GF-D8 (cell line): Measurements from ENCODE around the gene MTCL1.

Source experiments
- DNase-seq: peaks from one replicate; lab custom pipeline; 2025; lab: John Stamatoyannopoulos, UW

The MTCL1 gene

DNA sequence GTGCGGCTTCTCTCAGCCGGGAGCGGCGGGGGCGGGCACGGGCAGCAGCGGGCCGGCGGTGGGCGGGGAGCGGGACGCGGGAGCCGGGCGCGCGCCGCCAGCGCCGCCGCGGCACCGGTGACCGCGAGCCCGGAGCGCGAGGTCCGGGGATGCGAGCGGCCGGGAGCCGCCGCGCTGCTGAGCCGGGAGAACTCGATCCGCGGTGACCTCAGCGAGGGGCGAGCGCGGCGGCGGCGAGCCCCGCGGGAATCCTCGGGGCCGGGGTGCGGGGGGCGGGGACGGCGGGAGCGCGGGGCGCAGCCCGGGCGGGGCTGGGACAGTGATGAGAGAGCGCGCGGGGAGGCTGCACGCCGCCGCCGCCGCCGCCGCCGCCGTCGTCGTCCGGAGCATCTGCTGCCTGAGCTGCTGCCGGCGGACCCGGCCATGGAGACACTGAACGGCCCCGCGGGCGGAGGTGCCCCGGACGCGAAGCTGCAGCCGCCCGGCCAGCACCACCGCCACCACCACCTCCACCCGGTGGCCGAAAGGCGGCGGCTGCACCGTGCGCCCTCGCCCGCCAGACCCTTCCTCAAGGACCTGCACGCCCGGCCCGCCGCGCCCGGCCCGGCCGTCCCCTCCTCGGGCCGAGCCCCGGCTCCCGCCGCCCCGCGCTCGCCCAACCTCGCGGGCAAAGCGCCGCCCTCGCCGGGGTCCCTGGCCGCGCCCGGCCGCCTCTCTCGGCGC is at the start of gene MTCL1:
Gene MTCL1 (plus strand): TSS at position 319 of the 723 bp plus-strand sequence. CDS start 105 bp downstream, at position 424.
- DNase-seq, result no peak

DNA sequence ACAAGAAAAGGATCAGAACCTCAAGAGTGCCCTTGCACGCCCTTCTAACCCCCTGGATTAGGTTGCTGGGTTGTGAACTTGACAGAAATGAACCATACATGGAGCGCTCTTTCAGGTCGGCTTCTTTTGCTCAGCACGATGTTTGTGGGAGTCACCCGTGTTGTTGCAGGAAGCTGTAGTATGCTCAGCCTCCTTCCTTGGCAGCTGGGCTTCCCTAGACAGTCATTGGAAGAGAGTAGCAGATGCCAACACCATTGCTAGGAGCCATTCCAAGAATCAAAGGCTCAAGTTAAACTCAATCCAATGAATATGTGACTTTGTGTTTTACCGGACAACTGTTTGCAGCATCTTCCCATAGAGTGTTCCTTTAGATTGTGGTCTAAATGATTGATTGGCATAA is 49.1 kb upstream of the MTCL1 start:
- no peak for DNase-seq

DNA sequence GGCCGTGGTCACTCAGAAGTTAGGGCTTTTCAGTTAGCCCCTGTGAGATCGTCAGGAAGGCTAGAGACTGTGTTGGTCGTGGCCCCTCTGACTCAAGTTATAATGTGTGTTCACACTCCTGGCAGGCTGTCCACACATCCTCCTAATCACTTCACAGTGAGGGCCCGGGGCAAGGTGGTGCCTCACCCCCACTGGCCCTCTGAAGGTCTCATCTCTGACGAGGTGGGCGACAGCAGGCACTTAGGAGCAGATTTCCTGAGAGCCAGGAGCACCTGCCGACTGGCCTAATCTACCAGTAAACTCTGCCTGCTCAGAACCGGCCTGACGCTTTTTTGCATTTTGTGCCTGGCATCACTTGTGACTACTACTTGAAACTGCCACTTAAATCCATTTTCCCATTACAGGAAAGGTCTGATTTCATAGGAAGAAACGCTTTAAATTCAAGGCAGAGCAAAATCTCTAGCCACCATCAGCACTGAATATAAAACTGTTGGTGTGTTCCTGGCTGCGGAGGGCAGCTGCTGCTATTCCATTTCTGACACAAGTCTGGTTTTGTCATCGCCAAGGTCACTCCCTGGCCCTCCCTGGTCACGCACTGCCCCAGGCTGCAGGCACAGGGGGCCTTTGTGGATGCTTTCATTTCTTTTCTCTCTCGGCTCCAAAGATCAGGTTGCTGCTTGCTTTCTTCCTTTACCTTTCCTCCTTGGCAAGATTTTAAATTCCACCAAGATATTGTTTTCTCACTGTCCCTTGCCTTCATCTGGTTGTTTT is 48.1 kb upstream of the MTCL1 start:
- DNase-seq, result no peak

DNA sequence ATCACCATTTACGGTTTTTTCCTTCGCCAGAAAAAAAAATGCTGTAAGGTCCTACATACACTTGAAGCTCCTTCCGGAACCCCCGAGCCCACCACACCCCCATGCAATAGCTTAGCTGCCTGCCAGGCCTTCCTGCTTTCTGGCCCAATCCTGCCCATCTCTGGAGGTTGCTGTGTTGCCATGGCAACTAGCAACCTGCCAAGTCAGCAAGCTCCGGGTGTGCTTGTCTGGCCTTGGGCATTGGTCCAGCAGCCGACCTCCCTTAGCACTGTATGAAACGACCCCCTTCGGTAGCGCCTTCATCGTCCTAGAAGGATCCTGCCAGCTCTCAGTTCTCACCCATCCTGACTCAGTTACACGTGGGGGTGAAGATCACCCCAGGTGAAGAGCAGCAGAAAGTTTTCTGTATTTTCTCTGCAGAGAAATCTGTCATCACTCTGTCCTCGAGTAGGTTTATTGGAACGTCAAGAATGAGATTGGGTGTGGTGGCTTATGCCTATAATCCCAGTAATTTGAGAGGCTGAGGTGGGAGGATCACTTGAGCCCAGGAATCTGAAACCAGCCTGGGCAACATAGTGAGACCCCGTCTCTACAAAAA is 47.4 kb upstream of the MTCL1 start:
- DNase-seq, result no peak

DNA sequence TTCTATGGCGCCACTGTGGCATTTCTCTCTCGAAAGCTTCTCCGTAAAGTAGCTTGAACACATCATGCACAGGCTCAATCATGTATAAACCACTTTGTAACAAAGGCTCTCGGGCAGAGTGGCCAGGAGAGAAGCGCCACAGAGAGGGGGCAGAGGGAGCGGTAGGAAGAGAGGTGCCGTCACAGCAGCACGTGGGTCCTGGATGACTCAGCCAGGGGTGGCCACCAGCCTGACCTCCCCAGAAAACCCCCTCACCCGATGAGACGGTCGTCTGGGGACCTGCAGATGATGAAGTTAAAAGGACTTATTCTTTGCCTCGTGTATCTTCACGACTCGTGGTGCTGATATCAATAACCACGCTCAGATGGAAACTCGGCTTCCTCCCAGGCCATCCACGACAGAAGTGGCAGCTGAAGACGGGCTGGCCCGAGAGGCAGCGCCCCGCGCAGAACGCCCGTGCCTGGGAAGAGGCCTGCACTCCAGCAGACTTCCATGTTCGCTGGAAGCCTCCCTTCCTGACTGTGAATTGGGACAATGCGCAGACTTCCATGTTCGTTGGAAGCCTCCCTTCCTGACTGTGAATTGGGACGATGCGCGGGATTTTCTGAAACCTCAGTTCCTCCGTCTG is 46.4 kb upstream of the MTCL1 start:
- no peak for DNase-seq

DNA sequence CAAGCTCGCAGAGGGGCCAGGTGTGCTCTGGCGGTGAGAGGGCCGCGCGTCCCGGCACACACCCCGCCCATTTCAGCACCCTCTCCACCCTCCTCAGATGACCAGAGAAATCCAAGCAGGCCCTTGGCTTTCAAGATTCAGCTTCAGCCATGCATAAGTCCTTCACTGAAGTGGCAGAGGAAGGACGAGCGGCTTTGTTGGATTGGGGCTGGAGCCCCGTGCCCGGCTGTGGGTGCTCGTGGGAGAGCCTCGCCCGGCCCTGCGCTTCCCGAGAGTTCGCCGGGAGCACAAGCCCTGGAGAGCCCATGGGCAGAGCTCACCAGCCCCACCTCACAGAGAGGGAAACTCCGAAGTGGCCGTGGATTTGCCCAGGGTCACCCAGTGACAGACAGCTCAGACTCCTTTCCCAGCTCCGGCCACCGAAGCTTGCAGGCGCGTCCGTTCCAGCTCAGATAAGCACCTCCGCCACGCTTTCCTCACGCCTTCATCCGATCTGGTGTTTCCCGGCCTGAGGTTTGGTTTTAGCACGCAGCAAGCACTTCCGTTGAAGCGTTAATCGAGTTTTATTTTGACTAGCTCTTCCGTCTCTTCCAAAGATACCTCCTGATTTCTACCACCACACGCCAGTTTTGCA is 45.6 kb upstream of the MTCL1 start:
- no peak for DNase-seq

DNA sequence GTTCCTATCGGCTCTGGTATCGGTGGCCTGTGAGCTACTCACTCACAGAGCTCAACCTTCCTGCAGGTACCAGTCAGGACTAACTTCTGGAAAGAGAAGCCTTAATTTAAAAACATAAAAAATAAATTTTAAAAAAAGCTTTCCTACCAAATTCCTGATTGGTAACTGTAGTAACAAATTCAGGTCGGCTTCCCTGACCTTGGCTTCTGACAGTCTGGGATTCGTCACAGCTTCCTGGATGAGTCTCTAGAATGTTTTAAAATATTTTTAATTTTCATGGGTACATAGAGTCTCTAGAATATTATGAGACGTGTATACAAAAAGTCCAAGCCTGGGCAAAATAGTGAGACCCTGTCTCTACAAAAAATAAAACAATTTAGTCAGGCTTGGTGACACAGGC is 45.0 kb upstream of the MTCL1 start:
- no peak for DNase-seq

DNA sequence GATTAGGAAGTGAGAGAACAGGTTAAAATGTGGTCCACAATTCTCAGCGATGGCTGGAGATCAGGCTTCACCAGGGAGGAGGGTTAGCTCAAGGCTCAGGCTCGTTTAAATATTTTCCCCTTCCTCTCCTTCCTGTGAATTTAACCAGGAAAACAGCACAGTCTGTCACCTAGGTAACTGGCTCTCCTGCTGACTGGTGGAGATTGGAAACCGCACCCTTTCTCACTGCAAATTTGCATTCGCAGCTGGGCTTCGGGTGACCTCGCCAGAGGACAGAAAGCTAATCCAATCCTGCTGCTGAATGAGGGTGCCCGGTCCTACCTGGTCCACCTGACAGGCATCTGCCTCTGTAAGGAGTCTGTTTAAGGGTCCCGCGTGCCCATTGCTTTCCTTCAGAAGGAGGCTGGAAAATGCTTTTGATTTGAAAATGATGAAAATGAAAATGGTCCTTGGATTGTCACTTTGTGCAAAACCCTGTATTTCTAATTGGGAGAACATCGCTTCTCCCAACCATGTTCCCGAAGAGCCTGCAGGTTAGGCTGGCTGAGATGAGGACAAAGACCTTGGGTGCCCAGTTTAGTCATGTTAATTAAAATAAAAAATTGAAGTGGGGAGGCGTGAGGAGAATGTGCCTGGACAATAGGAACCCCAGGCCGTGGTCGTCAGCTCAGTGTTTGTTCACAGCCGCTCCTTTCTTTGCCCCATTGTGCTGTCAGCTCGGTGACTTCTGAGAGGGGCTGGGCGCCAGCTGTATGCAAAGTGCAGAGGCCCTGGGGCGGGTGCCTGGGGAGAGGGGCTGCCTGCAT is 43.4 kb upstream of the MTCL1 start:
- DNase-seq, result no peak

DNA sequence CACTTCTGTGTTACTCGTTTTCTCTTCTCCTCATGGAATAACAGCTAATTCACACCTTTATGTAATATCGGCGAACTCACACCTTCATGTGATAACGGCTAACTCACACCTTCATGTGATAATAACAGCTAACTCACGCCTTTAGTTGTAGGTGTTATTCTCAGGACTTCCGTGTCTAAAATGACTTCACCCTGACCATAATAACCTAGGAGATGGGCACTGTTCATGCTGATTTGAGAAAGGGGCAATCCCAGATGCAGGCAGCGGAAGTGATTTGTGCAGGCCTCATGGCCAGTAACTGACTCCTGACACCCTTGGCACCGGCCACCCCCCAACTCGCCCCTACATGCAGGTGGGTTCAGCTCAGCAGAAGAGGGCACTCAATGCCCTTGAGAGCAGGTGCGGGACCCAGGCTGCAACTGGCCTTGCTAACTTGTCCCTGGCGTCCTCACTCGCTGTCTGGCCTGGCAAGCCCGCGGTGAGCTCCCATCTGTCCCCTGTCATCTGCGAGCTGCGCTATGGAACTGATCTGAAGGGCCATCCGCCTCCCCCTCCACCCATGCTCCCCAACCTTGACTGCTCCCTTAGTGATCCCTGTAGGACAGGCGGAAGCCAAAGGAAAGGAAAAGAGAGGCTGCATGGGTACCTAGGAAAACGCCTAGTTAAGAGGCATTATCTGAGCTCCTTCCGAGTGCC is 42.6 kb upstream of the MTCL1 start:
- no peak for DNase-seq

DNA sequence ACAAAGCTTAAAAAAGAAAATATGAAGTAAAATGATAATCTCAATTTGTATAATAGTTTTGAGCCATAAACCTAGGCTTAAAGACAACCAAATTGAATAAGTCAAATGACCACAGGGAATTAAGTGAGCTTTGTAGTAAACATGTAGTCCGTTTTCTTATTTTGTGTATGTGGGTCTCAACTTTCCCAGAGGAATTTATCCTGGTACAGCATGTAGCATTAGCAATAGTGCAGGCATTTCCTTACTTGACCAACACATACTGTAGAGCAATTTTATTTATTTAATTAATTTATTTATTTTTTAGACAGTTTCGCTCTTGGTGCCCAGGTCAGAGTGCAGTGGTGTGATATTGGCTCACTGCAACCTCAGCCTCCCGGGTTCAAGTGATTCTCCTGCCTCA is 37.5 kb upstream of the MTCL1 start:
- DNase-seq, result no peak

DNA sequence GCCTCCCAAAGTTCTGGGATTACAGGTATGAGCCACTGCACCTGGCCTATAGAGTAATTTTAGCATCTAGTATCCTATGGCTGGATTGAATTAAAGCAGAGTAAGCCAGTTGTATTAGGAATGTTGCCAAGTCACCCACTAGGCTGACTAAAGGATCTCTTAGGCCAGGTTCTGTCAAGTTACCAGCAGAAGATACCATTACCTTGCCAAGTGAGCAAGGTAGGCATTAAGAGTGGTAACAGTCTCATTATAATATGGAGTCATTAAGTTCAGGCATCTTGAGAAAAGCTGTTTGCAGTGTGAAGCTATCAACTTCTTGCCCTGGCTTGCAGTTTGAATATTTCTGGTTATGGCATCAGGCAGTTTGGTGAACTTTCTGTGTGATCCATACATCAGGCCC is 37.0 kb upstream of the MTCL1 start:
- no peak for DNase-seq

DNA sequence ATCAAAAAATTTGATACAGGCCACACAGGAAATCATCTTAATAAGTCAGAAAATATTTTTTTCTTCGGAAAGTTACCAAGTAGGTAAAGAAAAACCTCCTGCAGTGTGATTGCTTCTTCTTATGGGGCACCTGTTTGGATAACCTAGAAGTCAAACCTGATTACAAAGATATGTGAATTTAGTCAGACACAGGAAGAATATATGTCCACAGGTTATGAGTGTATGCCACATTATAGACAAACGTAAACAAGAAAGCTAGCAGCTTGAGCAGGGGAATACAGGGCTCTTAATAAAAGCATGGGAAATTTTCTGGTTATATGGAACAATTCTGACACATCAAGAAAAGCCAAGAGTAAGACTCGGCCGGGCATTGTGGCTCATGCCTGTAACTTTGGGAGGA is 35.8 kb upstream of the MTCL1 start:
- DNase-seq, result no peak

DNA sequence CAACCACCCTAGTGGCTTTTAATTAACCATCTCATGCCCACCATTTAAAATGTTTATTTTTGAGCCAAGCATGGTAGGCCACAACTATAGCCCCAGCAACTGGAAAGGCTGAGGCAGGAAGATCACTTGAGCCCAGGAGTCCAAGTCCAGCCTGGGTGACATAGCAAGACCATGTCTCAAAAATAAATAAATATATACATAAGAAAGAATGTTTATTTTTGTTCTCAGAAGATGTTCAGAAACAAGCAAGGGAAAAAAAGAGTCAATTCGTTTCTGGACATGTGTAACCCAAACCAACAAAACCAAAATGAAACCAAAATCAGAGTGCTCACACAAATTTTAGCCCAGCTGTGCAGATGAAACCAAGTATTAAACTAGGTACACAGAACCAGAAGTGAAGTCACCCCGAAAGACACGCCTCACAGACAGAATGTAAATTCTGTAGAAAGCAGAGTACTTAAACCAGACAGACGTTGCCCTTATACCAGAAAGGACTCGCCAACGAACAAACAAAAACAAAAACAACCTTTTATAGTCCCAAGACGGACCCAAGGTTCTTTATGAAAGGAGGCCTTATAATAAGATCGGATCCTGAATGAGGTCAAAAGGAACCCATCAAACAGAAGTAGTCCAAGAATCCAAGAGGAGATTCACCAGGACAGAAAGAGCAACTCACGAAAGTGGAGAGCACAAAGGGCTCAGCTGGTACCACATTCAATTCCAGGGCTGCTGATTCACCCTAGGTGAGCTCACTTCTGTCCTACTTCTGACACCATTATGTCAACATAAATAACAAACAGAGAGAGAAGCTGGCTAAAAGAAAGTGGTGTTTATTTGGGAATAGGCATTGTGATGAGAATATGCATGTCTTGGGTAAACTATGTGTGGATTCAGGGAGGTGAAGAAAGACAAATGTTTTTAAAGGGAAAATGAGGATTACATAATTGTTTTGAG is 31.8 kb upstream of the MTCL1 start:
- no peak for DNase-seq

DNA sequence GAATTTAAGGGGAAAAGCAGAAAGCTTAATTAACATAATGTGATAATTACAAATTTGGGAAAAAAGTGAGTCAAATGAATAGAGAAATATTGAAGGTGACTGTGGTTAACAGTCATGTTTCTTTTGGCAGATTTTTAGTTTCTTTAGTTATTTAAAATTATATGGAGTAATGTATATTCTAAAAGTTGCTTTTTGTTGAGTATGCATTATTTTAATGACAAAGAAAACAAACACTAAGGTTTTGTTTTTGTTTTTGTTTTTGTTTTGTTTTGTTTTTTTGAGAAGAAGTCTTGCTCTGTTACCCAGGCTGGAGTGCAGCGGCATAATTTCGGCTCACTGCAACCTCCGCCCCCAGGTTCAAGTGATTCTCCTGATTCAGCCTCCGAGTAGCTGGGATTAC is 30.3 kb upstream of the MTCL1 start:
- no peak for DNase-seq

DNA sequence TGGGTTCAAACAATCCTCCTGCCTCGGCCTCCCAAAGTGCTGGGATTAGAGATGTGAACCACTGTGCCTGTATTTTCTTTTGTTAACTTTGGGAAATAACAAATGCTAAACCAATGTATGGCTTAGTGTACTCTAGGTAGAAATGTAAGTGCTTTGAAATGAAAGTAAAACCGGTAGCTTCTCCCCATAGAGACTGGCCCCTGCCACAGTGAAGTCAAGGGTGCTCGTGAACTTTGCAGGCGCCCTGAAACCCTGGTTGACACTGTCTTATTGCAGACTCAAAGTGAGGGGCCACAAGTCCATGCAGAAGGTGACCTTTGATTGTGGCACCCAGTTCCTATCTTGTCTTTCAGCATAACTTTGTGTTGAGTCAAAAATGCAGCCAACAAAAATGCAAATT is 24.2 kb upstream of the MTCL1 start:
- DNase-seq, result no peak

DNA sequence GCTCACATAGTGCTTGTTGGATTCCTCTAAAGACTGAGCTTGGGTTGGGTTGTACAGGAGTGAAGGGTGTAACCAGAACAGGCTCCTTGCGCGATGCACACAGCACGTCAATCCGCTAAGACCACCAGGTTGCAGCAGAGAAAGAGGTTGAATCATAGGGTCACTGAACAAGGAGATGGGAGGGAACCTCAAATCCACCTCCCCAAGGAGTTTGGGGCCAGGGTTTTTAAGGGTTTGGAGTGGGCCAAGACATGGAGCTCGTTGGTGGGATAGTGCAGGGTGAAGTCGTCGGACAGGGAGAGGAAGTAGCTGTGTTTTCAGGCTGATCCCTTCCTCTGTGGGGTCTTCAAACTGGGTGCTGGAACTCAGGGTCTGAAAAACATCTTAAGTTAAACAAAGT is 20.8 kb upstream of the MTCL1 start:
- DNase-seq, result no peak

DNA sequence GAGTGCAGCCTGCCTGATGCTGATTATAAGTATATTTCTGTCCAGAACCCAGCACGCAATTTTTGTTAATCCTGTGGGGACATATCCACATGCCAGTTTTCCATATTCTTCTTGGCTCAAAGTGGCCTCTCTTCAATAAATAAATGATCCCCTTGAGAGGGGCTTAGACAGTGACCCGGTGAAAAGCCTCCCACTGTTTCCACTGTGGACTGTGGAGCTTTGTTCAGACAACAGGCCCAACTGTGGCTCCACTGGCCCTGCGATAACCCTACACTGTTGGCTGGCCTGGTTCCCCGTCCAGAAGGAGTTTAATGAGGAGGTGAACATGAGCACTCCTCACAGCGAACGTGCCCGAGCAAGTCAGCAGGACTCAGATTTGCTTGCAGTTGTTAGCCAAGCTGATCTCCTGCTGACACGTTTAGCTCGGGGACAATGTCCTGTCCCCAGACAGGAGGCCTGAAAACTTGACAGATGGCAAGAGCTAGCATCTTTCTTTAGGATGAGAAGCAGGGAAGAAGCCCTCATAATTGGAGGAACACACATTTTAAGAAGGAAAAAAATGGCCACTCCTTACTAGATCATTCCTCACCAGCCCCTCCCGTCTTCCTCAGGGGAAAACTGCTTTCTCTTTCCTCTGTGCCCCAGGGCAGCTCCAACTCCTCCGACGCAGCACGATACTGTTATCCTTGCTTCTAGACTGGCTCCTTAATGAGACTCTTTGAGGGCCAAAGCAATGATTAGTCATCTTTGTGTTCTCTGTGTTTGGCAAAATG is 20.0 kb upstream of the MTCL1 start:
- no peak for DNase-seq

DNA sequence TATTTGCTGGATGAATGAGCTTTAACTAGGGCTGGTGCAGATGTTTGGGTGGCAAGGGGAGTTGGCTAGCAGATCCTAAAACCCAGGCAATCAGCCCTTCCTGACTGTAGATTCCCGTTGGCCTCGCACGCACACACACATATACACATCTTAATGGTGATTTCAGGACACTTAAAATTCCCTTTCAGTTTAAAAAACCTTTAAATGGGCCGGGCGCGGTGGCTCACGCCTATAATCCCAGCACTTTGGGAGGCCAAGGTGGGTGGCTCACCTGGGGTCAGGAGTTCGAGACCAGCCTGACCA is 19.5 kb upstream of the MTCL1 start:
- no peak for DNase-seq

DNA sequence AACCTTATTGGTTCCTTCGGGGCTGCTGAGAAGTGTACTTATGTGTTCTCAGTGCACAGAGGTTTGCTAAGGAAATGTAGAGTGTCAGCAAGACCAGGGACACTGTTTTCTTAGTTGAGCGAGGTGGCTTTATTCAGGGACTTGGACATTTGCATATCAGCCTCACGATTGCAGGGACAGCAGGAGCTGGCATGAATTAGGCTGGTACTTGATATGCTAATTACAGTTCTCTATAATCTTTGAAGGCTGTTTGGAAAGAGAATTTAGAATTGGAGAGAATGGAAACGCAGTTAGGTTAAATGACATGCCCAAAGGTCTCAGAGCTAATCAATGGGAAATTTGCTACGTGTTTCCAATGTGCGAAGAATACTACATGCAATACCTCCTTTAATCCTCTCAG is 18.7 kb upstream of the MTCL1 start:
- DNase-seq, result no peak
